DND-41 (cell line): ENCODE data around the gene COG8.
A peak's percentile ranks its signal among the peaks of the same experiment; 100 is the strongest.

Experiments used
- ATAC-seq: fragments of 200-7000 bp; cut with Tn5 transposase; 3 replicates; pipeline ENCODE4 v1.9.1; 2021; ENCODE audit warnings: low read depth; ENCODE audit not compliant: insufficient read depth
- DNase-seq: peaks from one replicate; pipeline ENCODE4 v3.0.0-alpha.2; 2020
- H2AFZ ChIP-seq: 2 replicates; pipeline ENCODE4 v1.6.0; 2012; ENCODE audit warnings: low read depth, low read length
- H3K27ac ChIP-seq: 2 replicates; pipeline ENCODE4 v1.5.1; 2012; ENCODE audit warnings: low read length, inconsistent platforms
- H3K27me3 ChIP-seq: fragments of 200-600 bp; sonication (generic); 2 replicates; pipeline ENCODE4 v1.6.0; 2012; ENCODE audit warnings: low read length, mild to moderate bottlenecking, inconsistent platforms; ENCODE audit not compliant: insufficient read depth, poor library complexity
- H3K36me3 ChIP-seq: 2 replicates; pipeline ENCODE4 v1.5.1; 2012; ENCODE audit warnings: low read length, inconsistent platforms; ENCODE audit not compliant: insufficient read depth
- H3K4me1 ChIP-seq: 2 replicates; pipeline ENCODE4 v1.5.1; 2012; ENCODE audit warnings: mild to moderate bottlenecking, low read length; ENCODE audit not compliant: insufficient read depth
- H3K4me2 ChIP-seq: 2 replicates; pipeline ENCODE4 v1.6.0; 2012; ENCODE audit warnings: mild to moderate bottlenecking, moderate library complexity, low read length, inconsistent platforms; ENCODE audit not compliant: insufficient read depth
- H3K4me3 ChIP-seq, 2 experiments: fragments of 200-600 bp in 1 of 2; shearing (Covaris generic) in 1 of 2; 2 replicates each; pipeline ENCODE4 v1.5.1; 2012 to 2016; ENCODE audit warnings: inconsistent platforms in 2 of 2, low read length in 2 of 2, mild to moderate bottlenecking in 2 of 2, low read depth in 1 of 2, moderate library complexity in 1 of 2
- H3K79me2 ChIP-seq: 2 replicates; pipeline ENCODE4 v1.6.0; 2012; ENCODE audit warnings: low read length, inconsistent platforms; ENCODE audit not compliant: insufficient read depth
- H3K9ac ChIP-seq: 2 replicates; pipeline ENCODE4 v1.6.0; 2012; ENCODE audit warnings: low read depth, mild to moderate bottlenecking, inconsistent platforms, low read length, moderate library complexity
- H3K9me3 ChIP-seq: 2 replicates; pipeline ENCODE4 v1.5.1; 2012; ENCODE audit warnings: low read length, moderate library complexity, mild to moderate bottlenecking, inconsistent platforms; ENCODE audit not compliant: insufficient read depth, severe bottlenecking
- H4K20me1 ChIP-seq: 2 replicates; pipeline ENCODE4 v1.6.0; 2012; ENCODE audit warnings: low read length; ENCODE audit not compliant: insufficient read depth
- CTCF ChIP-seq: IDR thresholded peaks from 2 replicates; pipeline ENCODE4 v1.5.1; 2012; ENCODE audit warnings: borderline replicate concordance, low read length, moderate library complexity, mild to moderate bottlenecking; ENCODE audit not compliant: poor library complexity, severe bottlenecking; ENCODE audit errors: extremely low read depth
- EZH2 ChIP-seq: IDR thresholded peaks from 3 replicates; pipeline ENCODE4 v1.6.1; 2012; ENCODE audit warnings: borderline replicate concordance, low read depth, mild to moderate bottlenecking, moderate library complexity, low read length, inconsistent platforms; ENCODE audit not compliant: severe bottlenecking

Gene COG8

DNA sequence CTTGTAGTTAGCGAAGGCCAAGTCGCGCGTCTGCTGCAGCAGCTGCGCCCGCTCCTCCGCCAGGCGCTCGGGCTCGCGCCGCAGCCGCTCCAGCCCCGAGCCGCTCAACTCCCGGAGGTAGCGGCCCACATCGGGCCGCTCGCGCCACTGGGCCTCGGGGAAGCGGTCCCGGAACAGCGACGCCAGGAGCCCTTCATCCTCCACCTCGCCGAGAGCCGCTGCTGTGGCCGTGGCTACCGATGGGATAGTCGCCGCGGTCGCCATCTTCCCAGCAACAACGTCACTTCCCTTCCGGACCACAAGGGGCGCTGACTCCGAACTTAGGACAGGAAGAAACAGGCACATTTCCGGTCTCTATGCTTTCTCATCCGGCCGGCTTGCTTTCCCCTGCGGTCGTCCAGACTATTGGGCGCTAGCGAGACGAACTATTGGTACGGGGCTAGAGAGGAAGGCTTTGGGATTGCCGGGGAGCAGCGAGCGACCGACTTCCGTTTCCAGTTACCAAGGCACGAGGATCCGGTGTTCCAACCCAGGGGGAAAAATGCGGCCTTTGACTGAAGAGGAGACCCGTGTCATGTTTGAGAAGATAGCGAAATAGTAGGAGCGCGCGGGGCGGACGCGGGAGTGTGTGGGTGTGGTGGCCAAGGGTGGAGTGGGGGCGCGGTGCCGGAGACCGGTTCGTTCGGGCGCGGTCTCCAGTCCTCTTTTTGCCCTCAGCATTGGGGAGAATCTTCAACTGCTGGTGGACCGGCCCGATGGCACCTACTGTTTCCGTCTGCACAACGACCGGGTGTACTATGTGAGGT, at the start of gene COG8, which contains the start of gene NIP7:
Gene COG8 (minus strand): TSS at position 276 of the 806 bp plus-strand sequence. CDS start 12 bp downstream, at position 264.
Gene NIP7 (plus strand): TSS at position 484 of the 806 bp plus-strand sequence. CDS start 58 bp downstream, at position 542.
- peaks cover 59% of the 10 kb centered on the region for H3K36me3 ChIP-seq
- ATAC-seq (peak; percentile 94), DNase-seq (peak; percentile 95)
- H3K9ac ChIP-seq: peak within 1 kb of the TSS; percentile 86
- peak within 1 kb of the TSS; percentile 96 for H3K4me2 ChIP-seq
- no peaks in the 10 kb centered on the region; the same call in 1 of the 2 replicates for H4K20me1 ChIP-seq
- H3K27me3 ChIP-seq: no peaks in the 10 kb centered on the region
- TF ChIP-seq EZH2 (no peak), CTCF (peak; percentile 87)
- no peaks in the 10 kb centered on the region for H3K9me3 ChIP-seq
- H2AFZ ChIP-seq: peak within 1 kb of the TSS; percentile 86
- H3K4me1 ChIP-seq: peaks cover 45% of the 10 kb centered on the region
- H3K4me3 ChIP-seq: peak within 1 kb of the TSS; percentile 76 to 86
- H3K27ac ChIP-seq: peak within 1 kb of the TSS; percentile 85
- peaks cover 66% of the 10 kb centered on the region for H3K79me2 ChIP-seq

DNA sequence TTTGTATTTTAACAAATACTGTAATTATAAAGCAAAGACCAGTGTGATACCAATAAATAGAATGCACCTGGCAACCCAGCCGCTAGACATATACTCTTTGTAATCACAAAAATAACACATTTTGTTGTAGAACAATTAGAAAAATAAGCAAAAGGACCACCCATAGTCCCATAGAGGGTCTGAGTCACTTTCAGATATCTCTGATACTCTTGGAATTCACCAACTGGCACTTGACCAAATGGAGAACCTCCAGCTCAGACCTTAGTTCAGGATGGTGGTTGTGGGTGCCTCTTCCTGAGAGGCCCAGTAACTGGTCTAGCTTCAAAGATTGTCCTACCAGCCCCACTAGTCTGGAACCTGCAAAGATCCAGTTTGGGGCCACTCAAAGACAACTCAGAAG, 47.2 kb upstream of the COG8 start:
- H2AFZ ChIP-seq: peak overlapping the region; percentile 83
- DNase-seq: no peak

DNA sequence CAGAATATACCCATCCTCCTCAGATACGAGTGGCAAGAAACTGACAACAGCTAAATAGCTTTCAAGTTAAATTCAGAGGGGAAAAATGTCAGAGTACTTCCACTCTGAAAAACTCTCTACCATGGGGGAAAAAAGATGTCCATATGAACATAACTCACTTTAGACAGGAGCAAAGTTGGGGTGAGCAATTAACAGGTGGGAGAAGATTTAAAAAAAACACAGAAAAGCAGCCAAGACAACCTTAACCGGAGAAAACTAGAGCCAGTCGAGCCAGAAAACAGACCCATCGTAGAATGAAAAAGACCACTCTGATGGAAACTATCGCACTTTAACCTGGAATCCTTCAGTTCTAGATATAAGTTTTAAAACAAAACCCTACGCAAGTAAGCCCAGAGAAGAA, 45.6 kb upstream of the COG8 start:
- peaks cover 63% of the 10 kb centered on the region for H3K79me2 ChIP-seq

More for the DNA sequence above, 47.2 kb upstream of the COG8 start:
- Histone ChIP-seq H3K27me3 (no peaks in the 10 kb centered on the region), H3K36me3 (peaks cover 30% of the 10 kb centered on the region), H3K79me2 (peaks cover 50% of the 10 kb centered on the region), H3K9me3 (no peaks in the 10 kb centered on the region), H3K4me3 (peak overlapping the region; percentile 77 to 90; a peak in 3 of 4 replicates), H3K9ac (peak overlapping the region; percentile 74), H3K4me2 (peak overlapping the region; percentile 54), H3K27ac (no peak overlapping the region), H4K20me1 (peaks cover 5% of the 10 kb centered on the region; the same call in 1 of the 2 replicates), H3K4me1 (peaks cover 43% of the 10 kb centered on the region)
- TF ChIP-seq EZH2 (no peak), CTCF (no peak)
- ATAC-seq: no peak

More for the DNA sequence above, 45.6 kb upstream of the COG8 start:
- no peak for DNase-seq
- H2AFZ ChIP-seq: peak overlapping the region; percentile 72
- peak overlapping the region; percentile 76 for H3K27ac ChIP-seq
- H4K20me1 ChIP-seq: peaks cover 5% of the 10 kb centered on the region; the same call in 1 of the 2 replicates
- H3K9ac ChIP-seq: peak overlapping the region; percentile 74
- peak overlapping the region; percentile 77 to 90 for H3K4me3 ChIP-seq
- no peak for ATAC-seq
- no peak for TF ChIP-seq CTCF
- no peak for TF ChIP-seq EZH2
- peaks cover 43% of the 10 kb centered on the region for H3K4me1 ChIP-seq
- no peaks in the 10 kb centered on the region for H3K9me3 ChIP-seq
- H3K4me2 ChIP-seq: peak overlapping the region; percentile 90
- peaks cover 44% of the 10 kb centered on the region for H3K36me3 ChIP-seq
- H3K27me3 ChIP-seq: no peaks in the 10 kb centered on the region
